Stimulated activated CD8-positive, alpha-beta memory T cell treated with anti-CD3 and anti-CD28 coated beads, Interleukin-4, amount 100 ng/mL, for 24 hours (primary cell): Measurements from ENCODE around the gene LOXHD1.

Source experiments
- DNase-seq: peaks from one replicate; pipeline ENCODE4 v3.0.0-alpha.2; 2020; ENCODE audit warnings: low read depth

Gene LOXHD1

DNA sequence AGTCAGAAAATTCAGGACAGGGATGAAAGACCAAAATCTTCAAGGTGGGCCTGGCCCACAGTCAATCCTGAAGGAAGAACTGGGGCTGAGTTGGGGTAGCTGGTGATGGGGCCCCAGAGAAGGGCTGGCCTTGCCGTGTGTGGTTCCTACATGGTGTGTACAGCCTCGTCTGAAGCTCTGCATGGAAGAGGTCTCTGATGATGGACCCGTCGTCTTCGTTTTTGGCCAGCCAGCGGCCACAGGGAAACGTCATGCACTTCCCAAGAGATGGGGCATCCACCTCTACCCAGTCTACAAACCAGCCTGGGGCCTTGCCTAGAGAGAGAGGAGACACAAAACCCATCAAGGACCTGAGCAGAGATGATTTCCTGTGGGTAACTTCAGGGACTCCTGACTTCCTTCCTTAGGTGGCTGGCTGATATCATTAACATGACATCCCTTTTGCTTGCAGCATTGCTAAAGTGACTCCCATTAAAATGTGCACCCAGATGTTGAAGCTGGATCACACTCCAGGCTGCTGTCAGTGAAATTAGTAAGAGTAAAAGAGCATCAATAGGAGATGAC, 115.3 kb downstream of the LOXHD1 start:
- no peak for DNase-seq

DNA sequence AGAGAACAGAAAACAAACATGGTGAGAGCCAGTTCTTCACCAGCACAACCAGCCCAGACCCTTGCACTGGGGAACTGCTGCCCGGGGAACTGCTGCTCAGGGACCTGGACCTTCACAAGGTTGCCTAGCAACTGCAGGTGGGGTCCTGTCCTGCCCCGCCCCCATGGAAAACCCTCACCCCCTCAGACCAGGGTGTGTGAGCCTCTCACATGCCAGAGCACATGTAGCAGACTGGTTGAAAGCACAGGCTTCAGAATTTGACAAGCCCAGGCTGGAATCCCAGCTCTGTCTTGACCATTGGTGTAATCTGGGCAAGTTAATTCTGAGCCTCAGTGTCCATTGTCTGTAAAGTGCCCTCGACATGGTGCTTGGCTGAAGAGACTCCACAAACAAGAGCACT, 118.6 kb downstream of the LOXHD1 start:
- no peak for DNase-seq

DNA sequence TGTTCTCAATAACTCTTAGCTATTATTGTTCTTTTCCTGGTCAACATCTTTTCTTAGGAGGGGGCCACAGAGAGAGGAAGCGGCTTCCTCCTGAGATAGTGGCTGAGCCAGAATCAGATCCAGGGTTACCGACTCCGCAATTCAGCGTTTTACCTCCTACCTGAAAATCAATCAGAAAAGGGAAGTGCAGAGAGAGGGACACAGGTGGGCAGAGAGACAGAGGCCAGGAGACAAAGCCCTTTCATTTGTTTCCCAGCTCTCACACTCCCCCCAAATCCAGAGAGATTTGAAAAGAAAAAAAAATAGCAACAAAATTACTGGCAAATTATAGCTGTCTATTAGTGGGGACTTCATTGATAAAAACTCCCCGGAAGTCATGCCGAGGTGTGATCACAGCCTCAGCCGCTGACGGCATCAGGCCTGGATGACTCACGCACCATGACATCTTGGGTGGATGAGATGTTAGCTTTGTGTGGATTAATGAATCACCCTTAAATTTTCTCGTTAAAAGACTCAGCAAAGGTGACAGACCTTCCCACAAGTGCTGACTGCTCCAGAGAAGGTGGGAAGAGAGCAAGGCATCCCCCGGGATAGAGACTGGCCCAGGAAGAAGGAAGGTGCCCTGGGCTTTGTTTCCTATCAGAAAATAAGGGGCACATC, 120.7 kb downstream of the LOXHD1 start:
- no peak for DNase-seq

DNA sequence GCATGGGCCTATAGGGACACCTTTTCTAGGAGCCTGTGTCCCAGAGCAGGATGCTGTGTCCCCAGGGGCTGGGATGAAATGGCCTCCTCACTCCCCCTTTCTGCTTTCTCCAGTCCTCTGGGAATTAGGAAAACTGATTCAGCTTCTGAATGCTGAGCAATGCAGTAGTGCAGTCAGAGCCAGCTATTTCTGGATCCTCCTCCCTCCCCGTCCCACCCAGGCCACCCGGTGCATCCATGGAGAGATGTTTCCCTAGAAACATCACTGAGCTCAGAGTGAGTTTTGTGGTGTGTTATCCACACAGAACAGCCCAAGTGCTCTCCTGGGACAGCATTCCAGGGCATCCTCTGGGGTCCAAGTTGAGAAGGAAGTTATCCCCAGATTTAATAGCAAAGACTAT, 125.5 kb downstream of the LOXHD1 start:
- DNase-seq, result no peak

DNA sequence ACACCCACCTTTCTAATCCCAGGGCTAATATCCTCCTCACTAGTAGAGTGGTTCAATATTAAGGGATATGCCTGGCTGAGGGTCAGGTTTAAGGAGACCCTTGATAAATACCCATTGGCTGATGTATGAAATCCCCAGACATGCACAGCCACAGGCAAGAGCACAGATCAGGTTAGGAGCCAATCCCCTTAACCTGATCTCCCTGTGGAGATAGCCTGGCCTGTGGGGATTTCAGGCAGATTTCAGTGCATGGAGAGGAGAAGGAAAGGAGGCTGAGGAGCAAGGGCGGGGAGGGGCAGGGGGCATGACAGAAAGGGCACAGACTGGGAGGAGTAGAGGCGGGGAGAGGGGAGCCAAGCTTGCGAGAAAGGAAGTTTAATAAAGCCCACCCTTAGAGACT, 129.0 kb downstream of the LOXHD1 start:
- DNase-seq, result no peak

DNA sequence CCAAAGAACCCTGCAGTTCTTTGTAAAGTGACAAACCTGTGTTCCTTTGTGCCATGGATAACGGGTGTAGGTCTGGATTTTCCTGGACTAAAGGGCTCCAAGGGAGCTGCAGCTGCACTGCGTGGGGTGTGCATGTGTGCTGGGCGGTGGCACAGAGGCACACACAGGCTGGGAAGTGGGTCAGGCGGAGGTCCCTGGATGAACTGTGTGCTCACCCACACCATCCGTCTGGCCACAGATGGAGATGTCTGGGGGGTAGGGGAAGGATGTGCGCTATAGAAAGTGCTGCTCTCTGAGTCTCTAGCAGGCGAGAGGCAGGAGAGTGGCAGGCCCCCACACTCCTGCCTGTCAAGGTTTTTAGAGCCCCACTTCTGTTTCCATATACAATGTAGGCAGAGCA, 137.2 kb downstream of the LOXHD1 start:
- DNase-seq, result no peak

DNA sequence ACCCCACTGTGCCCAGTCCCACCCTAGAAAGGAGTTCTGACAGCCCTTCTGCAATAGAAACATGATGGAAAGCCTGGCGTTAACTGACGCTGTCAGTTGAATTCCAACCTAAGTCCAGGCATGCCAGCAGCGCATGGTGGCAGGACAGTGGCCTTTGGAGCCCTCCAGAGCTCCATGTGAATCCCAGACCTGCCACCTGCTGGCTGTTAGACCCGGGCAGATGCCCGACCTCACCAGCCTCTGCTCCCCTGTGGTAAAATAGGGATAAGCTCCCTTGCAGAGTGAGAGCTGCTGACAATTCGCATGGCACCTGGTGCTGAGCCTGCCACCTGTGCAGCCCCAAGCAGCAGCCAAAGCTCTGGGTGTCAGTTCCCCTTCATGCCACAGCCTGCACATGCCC, 138.6 kb downstream of the LOXHD1 start:
- no peak for DNase-seq

DNA sequence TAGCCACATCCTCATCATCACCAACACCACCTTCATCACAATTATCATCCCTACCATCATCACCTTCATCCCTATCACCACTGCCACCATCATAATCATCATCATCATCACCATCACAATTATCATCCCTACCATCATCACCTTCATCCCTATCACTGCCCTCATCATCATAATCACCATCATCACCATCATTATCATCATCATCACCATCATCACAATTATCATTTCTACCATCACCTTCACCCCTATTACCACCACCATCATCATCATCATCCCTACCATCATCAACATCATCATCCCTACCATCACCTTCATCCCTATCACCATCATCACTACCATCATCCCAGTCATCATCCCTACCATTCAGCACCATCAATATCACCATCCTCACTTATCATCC, 140.5 kb downstream of the LOXHD1 start:
- DNase-seq, result no peak

DNA sequence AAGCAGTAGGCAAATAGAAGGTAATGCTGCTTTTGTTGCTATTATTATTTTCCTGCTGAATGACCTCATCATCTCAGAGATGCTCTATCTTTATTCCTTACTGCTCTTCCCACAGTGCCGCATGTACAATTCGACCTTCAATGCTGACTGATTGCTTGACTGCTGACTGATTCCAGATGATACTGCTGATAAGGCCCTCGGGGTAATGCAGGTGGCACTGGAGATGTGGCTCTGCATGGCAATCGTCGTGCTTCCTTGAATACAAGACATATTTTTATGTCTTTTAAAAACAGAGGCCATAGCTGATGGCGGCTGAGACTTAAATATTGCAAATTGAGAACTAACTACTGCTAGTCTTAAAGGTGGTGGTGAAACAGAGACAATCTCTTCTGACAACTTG, 146.6 kb downstream of the LOXHD1 start:
- no peak for DNase-seq

DNA sequence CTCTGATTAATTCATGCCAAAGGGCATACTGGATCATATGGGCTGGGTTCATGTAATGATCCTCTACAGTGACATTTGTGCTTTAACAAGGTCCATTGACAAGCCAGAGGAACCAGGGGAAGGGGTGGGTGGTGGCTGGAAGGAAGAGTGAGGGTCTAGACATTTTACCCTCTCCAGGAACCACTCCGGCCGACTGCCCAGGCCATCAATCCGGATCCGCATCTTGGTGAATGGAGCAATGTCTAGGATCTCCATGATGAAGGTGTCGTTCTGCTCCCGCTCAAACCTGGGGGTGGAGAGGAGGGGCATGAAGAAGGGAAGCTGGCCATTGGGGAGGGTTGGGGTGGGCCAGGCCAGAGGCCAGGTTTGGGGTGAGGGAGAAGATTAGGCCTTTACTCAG, 147.5 kb downstream of the LOXHD1 start:
- no peak for DNase-seq

DNA sequence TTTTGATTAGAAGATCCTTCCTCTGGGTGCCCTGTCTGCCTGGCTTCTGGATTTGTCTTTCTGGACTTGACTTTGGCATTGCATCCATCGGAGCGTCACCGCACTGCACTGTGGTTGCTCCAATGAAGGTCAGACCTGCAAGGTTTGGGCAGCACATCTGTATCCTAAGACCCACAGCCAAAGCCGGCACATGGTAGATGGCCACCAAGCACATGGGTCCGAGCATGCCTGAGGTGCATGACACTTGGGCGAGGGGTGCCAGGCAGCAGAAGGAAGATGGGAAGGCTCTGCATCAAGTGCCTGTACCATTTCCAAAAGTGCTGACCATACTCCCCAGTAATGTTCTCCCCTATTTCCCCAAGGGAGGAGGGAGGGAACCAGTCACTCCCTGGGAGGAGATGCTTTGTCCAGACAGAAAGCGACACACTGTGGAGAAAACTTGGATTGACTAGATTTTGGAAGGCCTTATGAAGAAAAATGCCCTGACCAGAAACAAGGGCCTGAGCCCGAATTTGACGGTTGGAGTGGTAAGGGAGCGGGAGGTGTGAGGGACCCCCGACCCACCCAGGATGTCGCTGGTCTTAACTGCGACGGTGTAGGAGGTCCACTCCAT, 149.9 kb downstream of the LOXHD1 start:
- DNase-seq, result no peak

DNA sequence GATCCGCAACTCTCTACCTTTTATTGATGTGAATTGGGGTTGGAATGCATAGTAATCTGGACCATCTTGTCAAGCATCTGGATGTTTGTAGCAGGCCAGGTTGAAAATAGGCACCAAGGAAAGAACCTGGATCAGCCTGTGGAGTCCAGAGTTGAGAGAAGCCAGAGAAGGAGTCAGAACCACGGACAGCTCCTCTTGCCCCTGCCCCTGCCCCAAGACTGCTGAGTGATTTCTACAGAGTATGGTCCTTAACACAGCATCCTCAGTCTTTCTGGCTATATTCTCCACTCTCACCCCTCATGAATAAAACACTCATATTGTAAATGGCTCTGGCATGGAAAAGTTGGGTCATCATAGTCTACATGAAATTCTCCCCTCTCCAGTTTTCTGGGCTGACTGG, 154.6 kb downstream of the LOXHD1 start:
- no peak for DNase-seq

DNA sequence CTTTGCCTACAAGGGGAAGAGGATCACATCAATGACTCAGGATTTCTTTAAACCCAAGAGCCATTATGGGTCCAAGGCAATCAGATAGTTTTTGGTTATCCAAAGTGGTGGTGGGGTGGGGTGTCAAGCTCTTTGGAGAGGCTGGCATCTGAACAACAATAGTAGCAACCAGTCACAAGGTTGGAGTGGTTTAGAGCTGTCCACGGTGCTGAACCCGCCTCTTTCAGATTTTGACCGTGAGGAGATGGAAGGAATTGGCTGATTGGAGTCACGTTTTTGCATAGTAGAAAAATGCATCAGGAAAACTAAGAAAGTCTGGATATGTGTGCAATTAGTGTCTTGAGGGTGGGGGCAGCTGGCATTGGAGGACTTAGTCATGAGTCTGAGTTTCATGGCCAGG, 159.9 kb downstream of the LOXHD1 start:
- no peak for DNase-seq

DNA sequence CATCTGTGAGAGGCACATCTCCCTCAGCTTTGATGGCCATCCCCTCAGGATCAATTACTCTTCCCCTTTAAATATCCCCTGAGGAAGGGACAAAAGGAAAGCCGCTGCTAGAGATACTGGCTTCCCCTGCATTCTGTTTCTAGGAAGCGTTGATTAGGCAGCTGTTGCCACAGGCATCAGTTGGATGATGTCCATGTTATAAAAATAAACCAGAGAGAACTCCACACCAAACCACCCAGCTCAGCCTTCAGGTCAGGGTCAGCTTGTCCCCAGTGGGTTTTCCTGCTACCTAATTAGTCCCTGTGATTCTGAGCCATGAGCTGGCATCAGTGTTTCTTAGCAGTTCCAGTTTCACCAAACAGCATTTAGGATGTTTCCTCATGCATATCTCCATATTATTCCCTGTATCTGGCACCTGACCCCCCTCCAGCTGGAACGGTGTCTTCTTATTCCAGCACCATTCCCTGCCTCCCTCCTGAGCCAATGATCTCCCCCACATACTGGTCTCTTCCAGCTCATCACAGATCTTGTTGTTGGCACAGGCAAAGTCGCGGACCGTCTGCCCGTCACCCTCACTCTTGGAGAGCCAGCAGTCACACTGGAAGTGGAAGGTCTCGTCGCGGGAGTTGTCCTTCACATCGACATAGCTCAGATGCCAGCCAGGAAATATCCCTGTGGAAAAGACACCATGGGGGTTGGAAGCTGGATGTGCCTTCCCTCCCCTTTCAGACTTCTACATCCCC, 168.4 kb downstream of the LOXHD1 start:
- no peak for DNase-seq

DNA sequence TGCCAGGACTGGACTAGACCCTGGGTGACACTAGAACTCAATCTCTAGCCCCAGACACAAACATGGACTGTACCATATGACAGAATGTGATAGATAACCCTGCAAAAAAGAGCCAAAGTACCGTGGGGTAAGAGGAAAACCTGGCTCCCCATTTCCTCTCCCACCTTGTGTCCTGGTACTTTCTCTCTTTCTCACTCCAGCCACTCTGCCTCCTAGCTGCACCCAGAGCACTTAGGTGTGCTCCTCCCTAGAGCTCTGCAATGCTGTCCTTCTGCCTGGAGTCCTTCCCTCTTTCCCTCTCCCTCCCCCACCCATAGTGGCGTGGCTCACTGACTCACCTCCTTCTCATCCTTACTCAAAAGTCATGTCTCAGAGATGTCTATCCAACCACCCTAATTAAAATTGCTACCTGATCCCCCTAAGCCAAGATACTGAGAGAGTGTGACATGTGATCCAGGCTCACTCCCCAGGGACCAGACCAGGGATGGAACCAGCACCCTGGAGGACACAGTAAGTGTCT, 171.3 kb downstream of the LOXHD1 start:
- no peak for DNase-seq

DNA sequence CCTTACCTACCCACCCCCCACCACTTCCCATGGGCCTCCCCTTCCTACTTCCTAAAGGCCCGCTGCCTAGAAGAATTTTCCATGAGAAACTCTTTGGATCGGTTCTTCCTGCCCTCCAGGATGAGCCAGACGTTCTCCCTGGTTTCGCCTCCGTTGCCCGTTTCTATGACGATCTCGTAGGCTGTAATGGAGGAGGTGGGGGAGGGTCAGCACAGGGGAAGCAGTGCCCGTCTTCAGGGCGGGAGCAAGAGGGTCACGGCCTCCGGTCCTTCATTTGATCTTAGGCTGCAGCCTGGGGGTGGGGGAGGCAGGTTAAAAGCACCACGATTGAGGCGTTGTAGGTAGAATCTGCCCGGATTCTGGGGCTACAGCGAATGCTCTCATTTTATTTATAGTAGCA, 172.0 kb downstream of the LOXHD1 start:
- no peak for DNase-seq

DNA sequence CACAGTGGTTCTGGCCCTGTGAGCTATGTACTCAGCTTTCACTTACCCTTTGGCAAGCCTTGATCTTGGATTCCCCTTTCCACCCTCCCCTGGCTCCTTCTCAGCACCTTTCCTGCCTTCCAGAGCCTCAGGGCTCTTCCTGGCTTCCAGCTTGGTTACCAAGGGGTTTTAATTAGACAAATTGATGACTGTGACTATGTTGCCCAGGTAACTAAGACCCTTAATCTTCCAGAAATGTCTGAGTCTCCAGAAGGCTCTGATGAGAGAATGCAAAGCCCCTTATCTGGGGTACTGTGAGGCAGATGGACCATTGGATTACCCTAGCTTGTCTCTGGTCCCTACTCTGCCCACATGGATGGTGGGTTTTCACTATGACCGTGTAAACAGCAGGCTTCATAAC, 174.2 kb downstream of the LOXHD1 start:
- no peak for DNase-seq

DNA sequence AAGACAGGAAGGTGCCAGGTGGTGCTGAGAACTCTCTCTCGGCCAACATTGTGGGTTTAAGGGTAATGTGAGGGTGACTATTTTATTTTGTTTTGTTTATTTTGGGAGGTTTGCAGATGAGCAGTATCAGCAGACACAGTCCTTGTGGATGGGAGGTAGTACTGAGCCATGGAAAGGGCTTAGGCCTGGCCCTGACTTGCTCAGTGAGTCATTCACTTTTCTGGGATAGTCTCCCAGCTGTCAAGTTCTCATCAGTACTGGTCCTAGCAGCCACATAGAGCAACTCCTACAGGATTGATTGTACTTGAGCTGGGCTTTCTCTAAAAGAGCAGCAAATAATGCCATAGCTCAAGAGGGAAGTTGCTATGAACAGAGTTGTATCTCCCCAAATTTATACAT, 175.2 kb downstream of the LOXHD1 start:
- no peak for DNase-seq

DNA sequence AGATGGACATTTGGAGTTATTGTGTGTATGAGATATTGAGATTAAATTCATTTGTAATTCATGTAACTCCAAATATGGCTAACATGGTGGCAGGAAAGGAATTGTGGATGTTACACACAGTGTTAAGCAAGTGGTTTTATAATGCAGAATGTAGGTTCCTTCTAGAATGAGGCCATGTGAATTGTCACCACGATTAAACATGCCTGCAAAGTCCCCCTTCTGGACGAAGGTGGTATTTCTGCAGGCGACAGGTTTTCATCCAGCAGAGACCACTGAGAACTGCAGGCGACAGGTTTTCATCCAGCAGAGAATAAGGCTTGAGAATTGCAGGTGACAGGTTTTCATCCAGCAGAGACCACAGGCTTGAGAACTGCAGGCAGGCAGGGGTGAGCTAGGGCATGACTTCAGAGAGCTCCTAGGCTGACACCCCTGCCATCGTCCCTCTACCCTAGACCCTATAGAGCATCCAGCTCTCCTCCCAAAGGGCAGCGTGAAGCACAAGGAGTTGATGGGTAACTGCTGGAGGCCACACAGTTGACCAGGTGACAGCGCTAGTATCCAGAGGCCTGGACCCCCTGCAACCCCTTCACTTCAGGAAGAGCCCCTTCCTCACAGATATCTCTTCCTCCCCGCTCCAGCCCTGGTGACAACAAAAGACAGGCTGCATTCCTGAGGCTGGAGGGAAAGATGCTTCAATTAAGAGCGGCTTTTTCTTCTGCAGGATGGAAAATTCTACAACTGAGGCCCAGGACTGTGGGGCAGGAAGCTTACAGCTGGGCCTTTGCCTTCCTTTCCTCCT, 175.8 kb downstream of the LOXHD1 start:
- DNase-seq, result peak; percentile 27

DNA sequence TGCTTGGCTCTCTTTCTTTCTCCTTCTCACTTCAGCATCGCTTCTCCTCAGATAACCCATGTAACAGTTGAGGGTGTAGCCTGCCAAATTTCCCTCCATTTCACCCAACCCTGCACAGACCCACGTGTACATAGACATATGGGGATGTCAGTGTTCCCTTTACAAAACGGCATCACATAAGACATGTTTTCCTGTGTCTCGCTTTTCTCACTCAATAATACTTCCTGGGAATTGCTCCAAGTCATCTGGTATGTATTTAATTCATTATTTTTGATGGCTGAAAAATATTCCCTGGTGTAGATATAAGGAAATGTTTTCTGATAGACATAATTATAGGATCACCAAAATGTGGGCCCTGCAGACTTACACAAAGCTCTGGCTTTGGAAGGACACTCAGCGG, 176.8 kb downstream of the LOXHD1 start:
- DNase-seq, result no peak

DNA sequence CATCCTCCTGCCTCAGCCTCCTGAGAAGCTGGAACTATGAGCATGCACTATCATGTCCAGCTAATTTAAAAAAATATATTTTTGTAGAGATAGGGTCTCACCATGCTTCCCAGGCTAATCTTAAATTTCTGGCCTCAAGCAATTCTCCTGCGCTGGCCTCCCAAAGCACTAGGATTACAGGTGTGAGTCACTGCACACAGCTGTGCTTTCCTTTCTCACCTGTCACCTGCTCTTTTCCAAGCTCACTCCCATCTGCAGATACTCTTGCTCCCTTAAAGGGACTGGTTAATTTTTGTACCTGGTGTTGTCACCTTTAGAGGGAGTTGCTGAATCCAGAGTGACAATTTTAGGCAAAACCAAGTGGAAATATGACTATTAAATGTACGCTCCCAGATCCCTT, 178.2 kb downstream of the LOXHD1 start:
- DNase-seq, result no peak

DNA sequence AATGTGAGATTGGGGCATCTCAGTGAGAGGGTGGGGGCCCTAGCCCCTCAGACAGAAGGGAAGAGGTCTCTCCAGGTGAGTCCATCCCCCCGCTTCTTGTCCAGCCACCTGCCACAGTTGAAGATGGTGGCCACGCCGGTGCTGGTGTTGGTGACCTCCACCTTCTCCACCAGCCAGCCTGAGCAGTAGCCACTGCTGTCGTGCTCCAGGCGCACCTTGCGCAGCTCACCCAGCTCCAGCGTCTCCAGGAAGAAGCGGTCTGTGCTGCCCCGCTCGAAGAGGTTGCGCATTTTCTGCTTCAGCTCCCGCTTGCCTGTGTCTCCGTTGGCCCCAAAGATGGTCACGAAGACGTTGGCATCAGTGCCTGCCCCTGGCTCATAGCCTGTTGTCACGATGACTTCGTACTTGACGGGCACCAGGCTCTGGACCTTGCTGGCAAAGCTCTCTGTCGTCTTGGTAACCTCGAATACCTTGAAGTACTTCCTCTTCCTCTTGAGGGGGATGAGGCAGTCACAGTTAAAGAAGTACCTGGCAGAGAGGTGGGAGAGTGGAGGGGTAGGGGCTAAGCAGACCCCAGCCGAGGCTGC, 179.5 kb downstream of the LOXHD1 start:
- DNase-seq, result no peak
